Heart right ventricle (tissue), 16 donors: ENCODE results near the gene CPNE5. TPM values are rescaled to one million over a fixed set of nuclear protein-coding genes. Genes with fewer than 3 reads are reported as not detected.
"Not testable (repeated sequence)": the region's sequence is repeated elsewhere in the genome, so short reads cannot be mapped to it uniquely, and the experiment has no call there.

Experiments used
- ATAC-seq, 8 donors: fragments of 200-7000 bp; cut with Tn5 transposase; one replicate each; pipeline ENCODE4 v1.9.1; 2020; ENCODE audit warnings: mild to moderate bottlenecking in 8 of 8, moderate library complexity in 8 of 8, moderate number of reproducible peaks in 1 of 8
- DNase-seq, 2 donors: peaks; one replicate each; pipeline ENCODE4 v3.0.0-alpha.2; 2020
- H3K27ac ChIP-seq, 10 donors: fragments of 200-600 bp; sonication (generic) in 2 of 10; one replicate each; pipeline versions ENCODE4 v1.5.0 to v1.8.0; 2020 to 2022; ENCODE audit warnings: mild to moderate bottlenecking in 3 of 10
- H3K27me3 ChIP-seq, 7 donors: fragments of 200-600 bp; one replicate each; pipeline ENCODE4 v1.8.0; 2021 to 2022; ENCODE audit warnings: mild to moderate bottlenecking in 2 of 7
- H3K36me3 ChIP-seq, 9 donors: fragments of 200-600 bp; sonication (generic) in 1 of 9; one replicate each; pipeline versions ENCODE4 v1.5.0 to v1.8.0; 2020 to 2022; ENCODE audit warnings: mild to moderate bottlenecking in 2 of 9
- H3K4me1 ChIP-seq, 9 donors: fragments of 200-600 bp; sonication (generic) in 1 of 9; one replicate each; pipeline versions ENCODE4 v1.5.0 to v1.8.0; 2020 to 2022; ENCODE audit warnings: mild to moderate bottlenecking in 4 of 9
- H3K4me3 ChIP-seq, 10 donors: fragments of 200-600 bp; sonication (generic) in 2 of 10; one replicate each; pipeline versions ENCODE4 v1.5.0 to v1.8.0; 2020 to 2022; ENCODE audit warnings: mild to moderate bottlenecking in 7 of 10, moderate library complexity in 2 of 10
- H3K9me3 ChIP-seq, 11 donors: fragments of 200-600 bp in 10 of 11; sonication (generic) in 2 of 11; one replicate each; pipeline versions ENCODE4 v1.5.0 to v1.8.0; 2013 to 2022; ENCODE audit warnings: mild to moderate bottlenecking in 2 of 11, control low read depth in 1 of 11, moderate library complexity in 1 of 11
- CTCF ChIP-seq, 9 donors: fragments of 200-600 bp; sonication (generic) in 2 of 9; IDR thresholded peaks; one replicate each; pipeline versions ENCODE4 v1.5.0 to v1.8.0; 2021 to 2022; ENCODE audit warnings: antibody characterized with exemption in 9 of 9, mild to moderate bottlenecking in 5 of 9, moderate library complexity in 1 of 9
- WGBS, 2 donors: extraction: QIAGEN DNeasy Blood & Tissue Kit; methylation state at CpG; one replicate each; pipeline ENCODE4 v1.1.7; 2013; ENCODE audit warnings: inconsistent platforms in 1 of 2; 5-methylcytosine and 5-hydroxymethylcytosine counted together
- intact Hi-C, 10 donors: fragments of 100-400 bp; cut with DNase I; formaldehyde crosslinking; loops; one replicate each; pipeline versions ENCODE4 v1.11.1 to v1.14.2; 2022
- polyA plus RNA-seq, 2 donors: library from polyadenylated mRNA; stranded (reverse); fragments of 200-250 nt; gene quantifications; one replicate each; pipeline ENCODE4 v1.2.3, GENCODE V29; 2013
- total RNA-seq, 10 donors: library from RNA; stranded (reverse); fragmentation: NEBNext Ultra II Directional in 3 of 10; extraction: Animal tissue kit (Norgen Biotek cat#: 25700) in 3 of 10; gene quantifications; one replicate each; pipeline versions ENCODE4 v1.2.1 to v1.2.4, GENCODE V29; 2021 to 2023
- donor health status: Arrhythmogenic right ventricular cardiomyopathy.
- donor health status: ischemic (EF 13 %, LVEDD 7.1; RV severe dilation, severe dysfunction).
- donor health status: healthy with polysubstance abuse.
- donor health status: DM: no; HTN: yes; CAD: no.
- donor health status: DM: no; HTN: no; CAD: no.
- donor health status: ischemic (EF 25% LVEDD 6.9; RV normal size, moderate dysfunction).
- donor health status: ischemic (EF 25% LVEDD 5.7; RV mildly dilated, moderate dysfunction).
- donor health status: healthy.
- donor health status: DM: yes; HTN: yes; CAD: no.
- donor health status: Ischemic cardiomyopathy.
- donor health status: ischemic (EF 35%, LVEDD 5.7; RV mildly dilated, moderate dysfunction).
- donor health status: nonischemic (EF 11% LVEDD 7.7; RV severe dilation, severe dysfunction).
- donor health status: DM: yes; HTN: yes; CAD: no.
- donor health status: PGD.
- donor health status: ischemic (EF 29% LVEDD 5.4; RV normal size, mild dysfunction).
- donor health status: nonischemic (EF 23%, LVEDD 6.1; RV moderate dilation, normal function).

Gene CPNE5
- total and polyA plus RNA-seq, 12 donors = 2.8 to 98.2 (median 24.4) TPM

GRCh38 chr6:36712816-36713215 is 126.4 kb downstream of the CPNE5 start:
- no peak overlapping the region for H3K27ac ChIP-seq
- no peak for TF ChIP-seq CTCF (IDR thresholded peaks at IDR 0.05)
- WGBS, 2 donors = 84 to 88% methylated on average over 4 of the region's 4 CpGs
- no peaks in the 10 kb centered on the region for H3K36me3 ChIP-seq
- intact Hi-C loops = no loop called here
- H3K4me3 ChIP-seq = no peak overlapping the region
- DNase-seq (no peak), ATAC-seq (no peak)
- no peaks in the 10 kb centered on the region for H3K27me3 ChIP-seq
- H3K9me3 ChIP-seq = no peaks in the 10 kb centered on the region
- no peaks in the 10 kb centered on the region for H3K4me1 ChIP-seq

- TF ChIP-seq CTCF (IDR thresholded peaks at IDR 0.05) = no peak
- no peaks in the 10 kb centered on the region for H3K9me3 ChIP-seq
- ATAC-seq (no peak), DNase-seq (no peak)
- H3K4me3 ChIP-seq = no peak overlapping the region
- no peaks in the 10 kb centered on the region for H3K27me3 ChIP-seq
- no peaks in the 10 kb centered on the region for H3K36me3 ChIP-seq
- no peak overlapping the region for H3K27ac ChIP-seq
- peaks cover 0 to 4% (median 0%) of the 10 kb centered on the region in 9 donors for H3K4me1 ChIP-seq
- intact Hi-C loops = no loop called here
- 50 to 68% methylated on average over 1 of the region's 1 CpG for WGBS, 2 donors
Measured at GRCh38 chr6:36706339-36706738, 132.9 kb downstream of the CPNE5 start.

GRCh38 chr6:36704961-36705577 is 134.2 kb downstream of the CPNE5 start:
- H3K9me3 ChIP-seq, H3K27ac ChIP-seq, DNase-seq, intact Hi-C loops, ATAC-seq, H3K27me3 ChIP-seq, H3K4me3 ChIP-seq, H3K36me3 ChIP-seq: not testable (repeated sequence)
- 75% methylated on average over 7 of the region's 7 CpGs for WGBS, 2 donors
- peaks cover 0 to 11% (median 0%) of the 10 kb centered on the region in 9 donors for H3K4me1 ChIP-seq

GRCh38 chr6:36703982-36704381 is 135.3 kb downstream of the CPNE5 start:
- no peaks in the 10 kb centered on the region for H3K9me3 ChIP-seq
- no peak for DNase-seq
- 94 to 96% methylated on average over 18 of the region's 18 CpGs for WGBS, 2 donors
- no peak for ATAC-seq
- H3K4me3 ChIP-seq = no peak overlapping the region
- no peaks in the 10 kb centered on the region for H3K27me3 ChIP-seq
- intact Hi-C loops = no loop called here
- H3K4me1 ChIP-seq = peaks cover 0 to 21% (median 0%) of the 10 kb centered on the region in 9 donors
- TF ChIP-seq CTCF (IDR thresholded peaks at IDR 0.05) = no peak
- H3K27ac ChIP-seq = no peak overlapping the region
- H3K36me3 ChIP-seq = no peaks in the 10 kb centered on the region

GRCh38 chr6:36703081-36703606 is 136.1 kb downstream of the CPNE5 start:
- ATAC-seq = no peak
- no peak for TF ChIP-seq CTCF (IDR thresholded peaks at IDR 0.05)
- no peak overlapping the region for H3K4me3 ChIP-seq
- no peaks in the 10 kb centered on the region for H3K36me3 ChIP-seq
- intact Hi-C loops = no loop called here
- H3K4me1 ChIP-seq = peaks cover 0 to 25% (median 0%) of the 10 kb centered on the region in 9 donors
- H3K27me3 ChIP-seq = no peaks in the 10 kb centered on the region
- no peak for DNase-seq
- WGBS, 2 donors = 89 to 96% methylated on average over 5 of the region's 5 CpGs
- no peak overlapping the region for H3K27ac ChIP-seq
- H3K9me3 ChIP-seq = no peaks in the 10 kb centered on the region
